CD4-positive, alpha-beta memory T cell (primary cell): Measurements from ENCODE around the gene STAC3. TPM values are rescaled to one million over a fixed set of nuclear protein-coding genes. Genes with fewer than 3 reads are reported as not detected.

ENCODE experiments used
- CTCF ChIA-PET: fragments of 350-600 bp; sonication (Branson Sonifier 250); formaldehyde crosslinking; loops from one replicate; lab custom pipeline; 2021; ENCODE audit warnings: inconsistent platforms; ENCODE audit not compliant: partially characterized antibody; lab: Charles Lee
- POLR2A ChIA-PET: fragments of 350-600 bp; sonication (Branson Sonifier 250); formaldehyde crosslinking; loops from one replicate; lab custom pipeline; 2021; ENCODE audit not compliant: partially characterized antibody; lab: Charles Lee
- DNase-seq, 5 donors: peaks; one replicate each; pipeline versions ENCODE4 v3.0.0 to v3.0.0-alpha.2; 2020 to 2022; ENCODE audit warnings: mixed read lengths in 1 of 5
- H3K27ac ChIP-seq: one replicate; pipeline ENCODE4 v1.7.0; 2013; ENCODE audit warnings: low read depth, low read length
- H3K27me3 ChIP-seq: 2 replicates; pipeline ENCODE4 v1.7.0; 2013; ENCODE audit warnings: mild to moderate bottlenecking, low read length, moderate library complexity; ENCODE audit not compliant: insufficient read depth
- H3K36me3 ChIP-seq: 2 replicates; pipeline ENCODE4 v1.7.0; 2013; ENCODE audit warnings: mild to moderate bottlenecking, low read length, moderate library complexity; ENCODE audit not compliant: insufficient read depth
- H3K4me1 ChIP-seq: 2 replicates; pipeline ENCODE4 v1.7.0; 2013; ENCODE audit warnings: mild to moderate bottlenecking, low read length, moderate library complexity; ENCODE audit not compliant: insufficient read depth
- H3K4me3 ChIP-seq, 2 donors: one replicate each; pipeline ENCODE4 v1.7.0; 2013; ENCODE audit warnings: low read length in 2 of 2, mild to moderate bottlenecking in 1 of 2
- H3K9me3 ChIP-seq, 2 donors: one replicate each; pipeline ENCODE4 v1.7.0; 2013; ENCODE audit warnings: low read length in 2 of 2, control low read depth in 1 of 2; ENCODE audit not compliant: control insufficient read depth in 1 of 2
- H3K27ac Mint-ChIP-seq, 7 donors: one replicate each; pipeline ENCODE4 v1.8.0; 2020 to 2021; ENCODE audit warnings: mixed read lengths in 7 of 7, mild to moderate bottlenecking in 6 of 7, inconsistent platforms in 3 of 7, moderate library complexity in 3 of 7
- H3K27me3 Mint-ChIP-seq, 2 donors: one replicate each; pipeline ENCODE4 v1.8.0; 2020 to 2021; ENCODE audit warnings: mixed read lengths in 2 of 2
- H3K36me3 Mint-ChIP-seq, 2 donors: one replicate each; pipeline ENCODE4 v1.8.0; 2020 to 2021; ENCODE audit warnings: mixed read lengths in 2 of 2, inconsistent platforms in 1 of 2, mild to moderate bottlenecking in 1 of 2
- H3K4me1 Mint-ChIP-seq, 4 donors: one replicate each; pipeline ENCODE4 v1.8.0; 2020 to 2021; ENCODE audit warnings: mixed read lengths in 4 of 4, mild to moderate bottlenecking in 1 of 4
- H3K4me3 Mint-ChIP-seq, 8 donors: one replicate each; pipeline ENCODE4 v1.8.0; 2020 to 2021; ENCODE audit warnings: mixed read lengths in 8 of 8, mild to moderate bottlenecking in 7 of 8, moderate library complexity in 6 of 8, inconsistent platforms in 3 of 8
- H3K9me3 Mint-ChIP-seq, 8 donors: one replicate each; pipeline ENCODE4 v1.8.0; 2020 to 2021; ENCODE audit warnings: mixed read lengths in 8 of 8, mild to moderate bottlenecking in 5 of 8, inconsistent platforms in 3 of 8, moderate library complexity in 1 of 8
- intact Hi-C: fragments of 100-400 bp; cut with micrococcal nuclease; formaldehyde crosslinking; loops from one replicate; pipeline ENCODE4 v1.15.1; 2023
- polyA plus RNA-seq, 2 donors: library from polyadenylated mRNA; unstranded; fragments of 300-500 nt; fragmentation: Illumina TruSeq; gene quantifications; one replicate each; pipeline ENCODE4 v1.2.3, GENCODE V29; 2021
- total RNA-seq, 2 experiments: library from RNA; stranded (reverse); gene quantifications; one replicate each; pipeline ENCODE4 v1.2.3, GENCODE V29; 2021

STAC3 gene
- total and polyA plus RNA-seq, 4 experiments from 2014 or later = 0.61 to 3.0 (median 2.7) TPM; not detected in 1

DNA sequence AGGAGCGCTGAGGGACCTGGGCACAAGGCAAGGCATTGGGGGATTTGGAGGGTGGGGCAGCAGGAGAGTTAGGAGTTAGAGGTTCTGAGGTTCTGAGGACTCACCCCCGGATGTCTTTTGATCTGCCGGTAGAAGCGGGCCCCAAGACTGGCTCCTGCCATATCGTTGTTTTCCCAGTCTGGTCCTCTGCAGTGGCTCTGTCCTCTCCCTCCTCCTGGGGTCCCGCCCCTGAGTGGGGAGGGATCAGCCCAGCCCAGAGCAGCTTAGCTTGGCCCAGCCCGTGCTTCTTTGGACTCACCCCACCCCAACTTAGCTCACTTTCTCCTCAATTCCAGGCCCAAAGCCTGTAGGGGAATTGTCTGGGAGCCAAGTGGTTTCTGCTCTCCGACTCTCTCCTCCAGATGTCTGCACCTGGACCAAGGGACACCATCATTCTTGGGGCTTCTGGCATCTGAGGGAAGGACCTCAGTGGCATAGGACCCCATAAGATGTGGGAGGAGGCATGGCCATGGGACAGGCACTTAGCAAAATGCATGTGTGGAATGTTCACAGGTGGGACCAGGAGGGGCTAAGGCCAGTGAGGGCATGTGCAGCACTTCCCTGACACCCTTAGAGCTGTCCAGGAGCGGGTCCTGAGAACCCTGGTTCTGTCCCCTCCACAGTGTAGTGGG is 13.9 kb downstream of the STAC3 start:
- peaks cover 22% of the 10 kb centered on the region for H3K36me3 ChIP-seq
- H3K27ac ChIP-seq = no peak overlapping the region
- intact Hi-C loops = loop anchor here (10.0 kb wide), 2 partner anchors 482 to 602 kb away; partner anchors contain the start of genes BAZ2A and PRIM1
- Mint-ChIP-seq H3K36me3 (peaks cover 25 to 34% of the 10 kb centered on the region in 2 donors), H3K4me1 (peaks cover 35 to 73% (median 50%) of the 10 kb centered on the region in 4 donors), H3K27me3 (peaks cover 24 to 41% of the 10 kb centered on the region in 2 donors), H3K27ac (peak overlapping the region in 1 of 7 donors; percentile 85), H3K4me3 (peak overlapping the region in 5 of 8 donors; percentile 74 to 96 (median 86)), H3K9me3 (no peaks in the 10 kb centered on the region)
- no peaks in the 10 kb centered on the region for H3K9me3 ChIP-seq
- peaks cover 31% of the 10 kb centered on the region for H3K27me3 ChIP-seq
- ChIA-PET POLR2A (interaction anchor here (7.7 kb wide), 1 partner anchor 12 kb away, joined by 55 read pairs; no protein-coding TSS in a partner anchor), CTCF (interaction anchor here (10.7 to 12.9 kb wide), 2 partner anchors 10 to 22 kb away, joined by 245 to 415 read pairs; partner anchors contain the start of genes NXPH4 and SHMT2)
- DNase-seq = no peak
- H3K4me3 ChIP-seq = no peak overlapping the region
- peaks cover 72% of the 10 kb centered on the region for H3K4me1 ChIP-seq

DNA sequence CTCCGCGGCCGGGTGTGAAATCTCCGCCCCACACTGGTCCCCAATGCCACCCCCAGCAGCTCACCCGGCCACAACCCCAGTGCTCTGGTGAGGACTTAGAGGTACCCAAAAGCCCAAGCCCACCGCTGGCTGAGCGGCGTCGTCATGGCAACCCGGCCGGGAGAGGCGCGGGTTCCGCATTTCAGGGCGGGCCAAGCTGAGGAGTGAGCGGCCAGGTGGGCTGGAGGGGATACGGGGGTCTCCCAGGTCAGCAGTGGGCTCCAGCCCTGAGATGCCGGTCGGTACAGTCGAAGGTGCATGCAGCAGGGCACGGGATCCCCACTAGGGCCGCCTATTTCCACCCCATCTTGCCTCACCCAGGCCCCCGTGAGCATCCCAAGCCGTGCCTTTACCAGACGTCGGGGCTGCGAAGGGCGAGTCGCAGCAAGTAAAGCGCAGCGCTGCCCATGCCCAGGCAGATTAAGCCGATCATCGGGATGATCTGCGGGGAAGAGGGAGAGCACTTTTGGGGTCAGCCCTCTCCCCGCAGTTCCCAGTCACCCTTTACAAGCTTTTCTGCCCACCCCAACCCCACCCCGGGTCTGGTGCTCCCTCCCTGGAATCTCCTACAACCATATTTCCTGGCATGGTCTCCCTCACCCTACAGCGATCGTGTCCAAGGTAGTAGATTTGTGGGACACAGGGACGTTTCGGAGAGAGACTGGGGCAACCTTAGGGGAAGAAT is 14.6 kb downstream of the STAC3 start:
- Mint-ChIP-seq H3K4me3 (peak overlapping the region in 4 of 8 donors; percentile 5 to 96 (median 35)), H3K36me3 (peaks cover 29 to 39% of the 10 kb centered on the region in 2 donors), H3K4me1 (peaks cover 28 to 66% (median 44%) of the 10 kb centered on the region in 4 donors), H3K27me3 (peaks cover 20 to 35% of the 10 kb centered on the region in 2 donors), H3K27ac (peak overlapping the region in 1 of 7 donors; percentile 85), H3K9me3 (no peaks in the 10 kb centered on the region)
- POLR2A ChIA-PET = interaction anchor here (0.8 to 7.7 kb wide), 2 partner anchors 10 to 11 kb away, joined by 3 to 55 read pairs; no protein-coding TSS in a partner anchor
- no peak overlapping the region for H3K4me3 ChIP-seq
- H3K4me1 ChIP-seq = peaks cover 70% of the 10 kb centered on the region
- H3K27me3 ChIP-seq = peaks cover 24% of the 10 kb centered on the region
- peaks cover 28% of the 10 kb centered on the region for H3K36me3 ChIP-seq
- CTCF ChIA-PET = interaction anchor here (12.9 kb wide), 1 partner anchor 21 kb away, joined by 415 read pairs; the partner anchor contains the start of gene NXPH4
- no peak overlapping the region for H3K27ac ChIP-seq
- intact Hi-C loops = loop anchor here (10.0 kb wide), 2 partner anchors 482 to 602 kb away; partner anchors contain the start of genes BAZ2A and PRIM1
- no peaks in the 10 kb centered on the region for H3K9me3 ChIP-seq
- DNase-seq = no peak

DNA sequence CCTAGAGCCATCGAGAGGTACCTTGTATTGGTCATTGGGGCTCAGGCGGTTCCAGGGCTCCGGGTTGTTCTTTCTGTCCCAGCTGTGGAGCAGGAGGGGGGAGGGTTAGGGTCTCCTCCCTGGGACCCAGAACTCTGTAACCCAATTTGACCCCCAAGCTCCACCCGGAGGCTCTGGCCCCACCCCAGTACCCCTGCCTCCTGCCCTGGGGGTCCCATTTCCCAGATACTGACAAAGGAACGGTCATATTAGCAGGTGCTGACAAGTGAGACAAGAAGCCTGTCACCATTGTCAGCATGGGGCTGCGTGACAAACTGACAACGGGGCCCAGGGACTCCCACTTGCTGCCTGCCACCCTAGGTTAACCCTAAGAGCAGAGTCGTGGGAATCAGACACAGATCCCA is 15.3 kb downstream of the STAC3 start:
- Histone ChIP-seq H3K36me3 (peaks cover 28% of the 10 kb centered on the region), H3K9me3 (no peaks in the 10 kb centered on the region), H3K4me1 (peaks cover 70% of the 10 kb centered on the region), H3K27me3 (peaks cover 22% of the 10 kb centered on the region), H3K4me3 (no peak overlapping the region), H3K27ac (no peak overlapping the region)
- H3K36me3 Mint-ChIP-seq = peaks cover 29 to 39% of the 10 kb centered on the region in 2 donors
- peaks cover 26 to 65% (median 45%) of the 10 kb centered on the region in 4 donors for H3K4me1 Mint-ChIP-seq
- CTCF ChIA-PET = no interaction called here
- peak overlapping the region in 1 of 7 donors; percentile 27 for H3K27ac Mint-ChIP-seq
- intact Hi-C loops = loop anchor here (10.0 kb wide), 2 partner anchors 481 to 601 kb away; partner anchors contain the start of genes BAZ2A and PRIM1
- no peak overlapping the region for H3K4me3 Mint-ChIP-seq
- POLR2A ChIA-PET = interaction anchor here (0.8 kb wide), 1 partner anchor 9 kb away, joined by 3 read pairs; no protein-coding TSS in a partner anchor
- H3K27me3 Mint-ChIP-seq = peaks cover 18 to 29% of the 10 kb centered on the region in 2 donors
- no peaks in the 10 kb centered on the region for H3K9me3 Mint-ChIP-seq
- no peak for DNase-seq

DNA sequence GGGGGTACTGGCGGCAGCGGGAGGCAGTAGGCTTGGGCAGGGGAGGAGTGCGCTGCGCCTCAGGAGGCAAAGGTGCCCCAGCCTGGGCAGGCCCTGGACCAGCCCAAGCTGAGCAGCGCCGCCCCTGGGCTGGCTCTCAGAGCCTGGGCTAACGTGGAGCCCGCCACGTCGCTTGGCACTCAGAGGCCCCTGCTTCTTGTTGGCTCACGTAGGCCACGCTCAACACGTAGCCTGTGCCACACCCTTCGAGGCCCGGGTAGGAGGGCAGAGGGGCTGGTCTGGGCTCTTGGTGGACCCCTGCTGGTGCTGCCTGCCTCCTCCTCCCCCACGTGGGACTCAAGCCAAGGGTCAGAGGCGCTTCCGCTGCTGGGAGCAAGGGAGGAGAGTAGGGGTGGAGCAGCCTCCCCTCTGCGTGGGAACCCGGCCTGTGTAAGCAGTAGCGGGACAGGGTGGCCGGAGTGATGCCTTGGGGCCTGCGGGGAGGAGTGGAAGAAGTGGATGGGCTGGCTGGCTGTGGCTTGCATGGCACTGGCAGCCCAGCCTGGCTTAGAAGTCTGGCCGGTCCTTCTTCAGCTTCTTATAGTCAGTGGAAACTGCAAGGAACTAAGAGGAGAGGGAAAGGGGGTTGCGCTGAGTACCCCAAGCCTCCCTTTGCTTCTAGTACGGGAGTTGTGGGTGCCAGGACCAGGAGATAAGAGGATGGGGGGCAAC is 15.8 kb downstream of the STAC3 start:
- peaks cover 26 to 65% (median 45%) of the 10 kb centered on the region in 4 donors for H3K4me1 Mint-ChIP-seq
- no peak overlapping the region for H3K4me3 ChIP-seq
- no peak overlapping the region for H3K27ac ChIP-seq
- no peaks in the 10 kb centered on the region for H3K9me3 Mint-ChIP-seq
- ChIA-PET POLR2A (interaction anchor here (0.8 kb wide), 1 partner anchor 9 kb away, joined by 3 read pairs; no protein-coding TSS in a partner anchor), CTCF (no interaction called here)
- H3K27me3 Mint-ChIP-seq = peaks cover 13 to 24% of the 10 kb centered on the region in 2 donors
- H3K4me1 ChIP-seq = peaks cover 71% of the 10 kb centered on the region
- intact Hi-C loops = loop anchor here (10.0 kb wide), 2 partner anchors 480 to 600 kb away; partner anchors contain the start of genes BAZ2A and PRIM1
- no peak for DNase-seq
- peaks cover 29 to 38% of the 10 kb centered on the region in 2 donors for H3K36me3 Mint-ChIP-seq
- peaks cover 28% of the 10 kb centered on the region for H3K36me3 ChIP-seq
- H3K27me3 ChIP-seq = peaks cover 22% of the 10 kb centered on the region
- H3K27ac Mint-ChIP-seq = peak overlapping the region in 1 of 7 donors; percentile 27
- peak overlapping the region in 1 of 8 donors; percentile 54 for H3K4me3 Mint-ChIP-seq
- H3K9me3 ChIP-seq = no peaks in the 10 kb centered on the region

DNA sequence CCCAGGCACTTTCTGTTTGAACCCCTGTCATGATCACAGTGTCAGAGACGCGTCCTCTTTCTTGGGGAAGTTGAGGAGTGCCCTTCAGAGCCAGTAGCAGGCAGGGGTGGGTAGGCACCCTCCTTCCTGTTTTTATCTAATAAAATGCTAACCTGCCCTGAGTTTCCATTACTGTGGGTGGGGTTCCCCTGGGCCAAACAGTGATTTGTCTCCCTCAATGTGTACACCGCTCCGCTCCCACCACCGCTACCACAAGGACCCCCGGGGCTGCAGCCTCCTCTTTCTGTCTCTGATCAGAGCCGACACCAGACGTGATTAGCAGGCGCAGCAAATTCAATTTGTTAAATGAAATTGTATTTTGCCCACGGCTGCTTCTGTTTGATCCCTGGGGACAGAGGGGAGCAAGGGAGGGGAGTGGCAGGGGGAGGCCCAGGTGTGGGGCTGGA is 16.4 kb downstream of the STAC3 start:
- peaks cover 28% of the 10 kb centered on the region for H3K36me3 ChIP-seq
- Mint-ChIP-seq H3K36me3 (peaks cover 29 to 43% of the 10 kb centered on the region in 2 donors), H3K4me3 (peak overlapping the region in 2 of 8 donors; percentile 10 to 30), H3K27ac (peak overlapping the region in 3 of 7 donors; percentile 55 to 79 (median 60)), H3K27me3 (peaks cover 12 to 22% of the 10 kb centered on the region in 2 donors), H3K9me3 (no peaks in the 10 kb centered on the region), H3K4me1 (peaks cover 26 to 65% (median 45%) of the 10 kb centered on the region in 4 donors)
- CTCF ChIA-PET = interaction anchor here (1.7 to 12.3 kb wide), 2 partner anchors 9 to 20 kb away, joined by 5 to 157 read pairs; partner anchors contain the start of gene NXPH4
- intact Hi-C loops = loop anchor here (10.0 kb wide), 2 partner anchors 480 to 600 kb away; partner anchors contain the start of genes BAZ2A and PRIM1
- no peak for DNase-seq
- peaks cover 22% of the 10 kb centered on the region for H3K27me3 ChIP-seq
- no peak overlapping the region for H3K27ac ChIP-seq
- H3K4me1 ChIP-seq = peaks cover 69% of the 10 kb centered on the region
- POLR2A ChIA-PET = no interaction called here
- H3K9me3 ChIP-seq = no peaks in the 10 kb centered on the region
- H3K4me3 ChIP-seq = no peak overlapping the region

DNA sequence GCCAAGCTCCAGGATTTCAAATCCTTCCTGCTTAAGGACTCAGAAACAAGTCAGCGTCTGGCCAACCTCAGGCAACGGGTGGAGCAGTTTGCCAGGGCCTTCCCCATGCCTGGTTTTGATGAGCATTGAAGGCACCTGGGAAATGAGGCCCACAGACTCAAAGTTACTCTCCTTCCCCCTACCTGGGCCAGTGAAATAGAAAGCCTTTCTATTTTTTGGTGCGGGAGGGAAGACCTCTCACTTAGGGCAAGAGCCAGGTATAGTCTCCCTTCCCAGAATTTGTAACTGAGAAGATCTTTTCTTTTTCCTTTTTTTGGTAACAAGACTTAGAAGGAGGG is 16.8 kb downstream of the STAC3 start:
- Mint-ChIP-seq H3K9me3 (no peaks in the 10 kb centered on the region), H3K27ac (peak overlapping the region in 2 of 7 donors; percentile 27 to 55), H3K4me3 (peak overlapping the region in 2 of 8 donors; percentile 10 to 49), H3K36me3 (peaks cover 29 to 47% of the 10 kb centered on the region in 2 donors), H3K27me3 (peaks cover 11 to 20% of the 10 kb centered on the region in 2 donors), H3K4me1 (peaks cover 25 to 65% (median 45%) of the 10 kb centered on the region in 4 donors)
- H3K27me3 ChIP-seq = peaks cover 22% of the 10 kb centered on the region
- no peak overlapping the region for H3K4me3 ChIP-seq
- H3K36me3 ChIP-seq = peaks cover 28% of the 10 kb centered on the region
- H3K9me3 ChIP-seq = no peaks in the 10 kb centered on the region
- peaks cover 69% of the 10 kb centered on the region for H3K4me1 ChIP-seq
- ChIA-PET POLR2A (no interaction called here), CTCF (interaction anchor here (0.6 to 12.3 kb wide), 3 partner anchors 10 to 137 kb away, joined by 4 to 157 read pairs (median 5); partner anchors contain the start of gene NXPH4)
- H3K27ac ChIP-seq = no peak overlapping the region
- DNase-seq = no peak
- intact Hi-C loops = loop anchor here (10.0 kb wide), 2 partner anchors 479 to 599 kb away; partner anchors contain the start of genes BAZ2A and PRIM1
